ENCODE measurements around the gene SSR4. TPM values are rescaled to one million over a fixed set of nuclear protein-coding genes. Genes with fewer than 3 reads are reported as not detected.

The SSR4 gene
- total and polyA plus RNA-seq, 2 of the 8 experiments (the other 6 are each of a cell fraction or from before 2014, with no cell fraction given): 168 to 642 TPM

DNA sequence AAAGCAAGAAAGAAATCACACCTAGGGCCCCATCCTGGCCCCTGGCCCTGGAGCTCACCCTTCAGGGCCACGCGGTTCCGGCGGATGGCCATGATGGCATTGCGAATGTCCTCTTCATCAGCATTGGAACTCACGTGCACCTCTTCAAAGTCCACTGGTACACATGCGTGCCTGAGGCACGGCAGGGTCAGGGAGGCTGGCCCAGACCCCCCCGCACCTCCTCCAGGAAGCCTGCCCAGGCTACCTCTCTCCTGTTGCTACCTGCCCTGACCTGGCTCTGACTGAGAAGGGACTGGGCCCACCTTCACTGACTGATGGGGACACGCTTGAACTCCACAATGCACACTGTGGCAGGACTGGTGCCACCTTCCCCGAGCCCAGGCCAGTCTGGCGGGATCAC, 4.8 kb upstream of the SSR4 start:
- no peak overlapping the region for H3K4me3 ChIP-seq (ENCODE audit: extremely low read depth in 1 of 4, insufficient read depth in 2 of 4, low read depth in 3 of 4, low read length in 4 of 4)
- no peak overlapping the region for H3K9ac ChIP-seq (replicated peaks in 1 of 4; ENCODE audit: extremely low read depth in 1 of 4, low read depth in 3 of 4, low read length in 3 of 4)
- no peak overlapping the region for H2AK5ac ChIP-seq (ENCODE audit: low read depth, low read length)
- ChIA-PET CTCF (ENCODE audit: partially characterized antibody) (interaction anchor here (1.1 kb wide), 1 partner anchor 22 kb away, joined by 4 read pairs; no protein-coding TSS in a partner anchor), POLR2A (ENCODE audit: partially characterized antibody) (no interaction called here)
- no peak overlapping the region for H4K8ac ChIP-seq (ENCODE audit: extremely low read depth, insufficient read depth, low read length)
- no peak overlapping the region for H3K4me2 ChIP-seq (ENCODE audit: insufficient read depth in 1 of 2, low read depth in 2 of 2, low read length in 2 of 2)
- no peak overlapping the region for H3K4ac ChIP-seq (replicated peaks; ENCODE audit: insufficient read length, low read depth, low read length)
- peaks cover 0 to 6% (median under 1%) of the 10 kb centered on the region in 4 experiments; a peak in 3 of 7 replicates for H3K4me1 ChIP-seq (replicated peaks in 1 of 4; ENCODE audit: control insufficient read depth in 3 of 4, insufficient read depth in 4 of 4, low read length in 3 of 4)
- H3K23me2 ChIP-seq (ENCODE audit: low read depth, low read length): no peaks in the 10 kb centered on the region; the same call in 1 of the 2 replicates
- no peak overlapping the region for H3K27ac ChIP-seq (ENCODE audit: low read depth, low read length)
- no peak overlapping the region for H2BK5ac ChIP-seq (ENCODE audit: low read depth, low read length)
- WGBS, 2 experiments (ENCODE audit: extremely low coverage in 1 of 2, insufficient coverage in 1 of 2, insufficient read length in 1 of 2, insufficient replicate concordance in 2 of 2, low coverage in 1 of 2, low lambda C conversion rate in 2 of 2, missing lambda C conversion rate in 1 of 2): 88% methylated on average over 3 of the region's 12 CpGs; no CpG with 5 or more reads in 1 of the 2 experiments
- no peak overlapping the region for H2AFZ ChIP-seq (ENCODE audit: low read length)
- peaks cover 0 to 10% (median 0%) of the 10 kb centered on the region in 4 experiments; a peak in 2 of 8 replicates for H3K36me3 ChIP-seq (ENCODE audit: control insufficient read depth in 2 of 4, insufficient read depth in 4 of 4, low read length in 3 of 4)
- no peak overlapping the region for H3K14ac ChIP-seq (ENCODE audit: insufficient read length)
- no peaks in the 10 kb centered on the region; the same call in 1 of the 2 replicates for H3K79me1 ChIP-seq (ENCODE audit: low read depth, low read length)
- no peak overlapping the region for H2BK15ac ChIP-seq (ENCODE audit: low read length)
- H3K9me3 ChIP-seq (ENCODE audit: insufficient read depth in 2 of 2, low read depth in 1 of 2, low read length in 1 of 2): no peaks in the 10 kb centered on the region
- no peak overlapping the region for H3K56ac ChIP-seq (replicated peaks; ENCODE audit: insufficient read length, low read depth, low read length)
- H4K5ac ChIP-seq (ENCODE audit: insufficient read length, low read depth, low read length): no peak overlapping the region
- no peak for DNase-seq (ENCODE audit: low read depth in 1 of 2, low spot score in 2 of 2)
- H2BK12ac ChIP-seq (ENCODE audit: low read depth, low read length): no peak overlapping the region
- H3K18ac ChIP-seq (ENCODE audit: extremely low read depth, low read length): no peak overlapping the region
- H4K91ac ChIP-seq (replicated peaks; ENCODE audit: insufficient read length, low read length): no peak overlapping the region
- no peak overlapping the region for H2BK20ac ChIP-seq (ENCODE audit: low read length)
- FAIRE-seq: no peak
- H3K79me2 ChIP-seq (ENCODE audit: control insufficient read depth in 1 of 2, insufficient read depth in 2 of 2, low read length in 2 of 2): peaks cover 0 to 20% of the 10 kb centered on the region in 2 experiments; a peak in 1 of 4 replicates
- no peak overlapping the region for H3K23ac ChIP-seq (ENCODE audit: insufficient read length)
- no peak overlapping the region for H2BK120ac ChIP-seq (replicated peaks; ENCODE audit: low read depth, low read length)
- no peaks in the 10 kb centered on the region for H3K27me3 ChIP-seq (replicated peaks in 1 of 4; ENCODE audit: control insufficient read depth in 3 of 4, extremely low read depth in 1 of 4, insufficient read depth in 3 of 4, low read length in 3 of 4)
- peaks cover 0 to 4% of the 10 kb centered on the region in 2 experiments for H4K20me1 ChIP-seq (replicated peaks in 1 of 2; ENCODE audit: control insufficient read depth in 1 of 2, insufficient read depth in 2 of 2, low read length in 2 of 2)
- TF ChIP-seq, protein P1, sequence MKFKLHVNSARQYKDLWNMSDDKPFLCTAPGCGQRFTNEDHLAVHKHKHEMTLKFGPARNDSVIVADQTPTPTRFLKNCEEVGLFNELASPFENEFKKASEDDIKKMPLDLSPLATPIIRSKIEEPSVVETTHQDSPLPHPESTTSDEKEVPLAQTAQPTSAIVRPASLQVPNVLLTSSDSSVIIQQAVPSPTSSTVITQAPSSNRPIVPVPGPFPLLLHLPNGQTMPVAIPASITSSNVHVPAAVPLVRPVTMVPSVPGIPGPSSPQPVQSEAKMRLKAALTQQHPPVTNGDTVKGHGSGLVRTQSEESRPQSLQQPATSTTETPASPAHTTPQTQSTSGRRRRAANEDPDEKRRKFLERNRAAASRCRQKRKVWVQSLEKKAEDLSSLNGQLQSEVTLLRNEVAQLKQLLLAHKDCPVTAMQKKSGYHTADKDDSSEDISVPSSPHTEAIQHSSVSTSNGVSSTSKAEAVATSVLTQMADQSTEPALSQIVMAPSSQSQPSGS (IDR thresholded peaks at IDR 0.05; ENCODE audit: low read length): no peak
- TF ChIP-seq EZH2 (IDR thresholded peaks at IDR 0.05; ENCODE audit: low read depth, low read length, severe bottlenecking) (no peak), BCL11A (IDR thresholded peaks at IDR 0.05; ENCODE audit: low read depth in 2 of 2, low read length in 2 of 2) (no peak), SP1 (IDR thresholded peaks at IDR 0.05; ENCODE audit: low read depth, low read length) (no peak), SIX5 (IDR thresholded peaks at IDR 0.05; ENCODE audit: low read depth, low read length) (no peak), FOSL1 (IDR thresholded peaks at IDR 0.05; ENCODE audit: insufficient read depth, low read depth, low read length) (no peak)
- TF ChIP-seq, protein P2, sequence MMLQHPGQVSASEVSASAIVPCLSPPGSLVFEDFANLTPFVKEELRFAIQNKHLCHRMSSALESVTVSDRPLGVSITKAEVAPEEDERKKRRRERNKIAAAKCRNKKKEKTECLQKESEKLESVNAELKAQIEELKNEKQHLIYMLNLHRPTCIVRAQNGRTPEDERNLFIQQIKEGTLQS (IDR thresholded peaks at IDR 0.05; ENCODE audit: insufficient read depth, low read depth, low read length): no peak

Data from H1 (cell line).